ENCODE data around the gene WDR7.

Gene WDR7

GRCh38 chr18:57063601-57064103 is 412.5 kb downstream of the WDR7 start:
- no peak overlapping the region for H3K9ac ChIP-seq (ENCODE audit: low read depth, low read length, poor library complexity)
- H2AFZ ChIP-seq (ENCODE audit: low read length), result no peak overlapping the region
- no peak overlapping the region for H3K23ac ChIP-seq (ENCODE audit: low read depth, low read length, poor library complexity)
- no peak overlapping the region for H3K4me2 ChIP-seq (ENCODE audit: insufficient read depth, low read length, poor library complexity, severe bottlenecking)
- H2AK5ac ChIP-seq (ENCODE audit: low read depth, low read length), result no peak overlapping the region
- no peak overlapping the region for H2BK120ac ChIP-seq (ENCODE audit: low read depth, low read length)
- H3K27me3 ChIP-seq (ENCODE audit: control insufficient read depth in 3 of 3, insufficient read depth in 3 of 3, low read depth in 1 of 3, low read length in 3 of 3), result peaks cover 0 to 28% (median 0%) of the 10 kb centered on the region in 3 experiments
- no peak overlapping the region for H2BK5ac ChIP-seq (ENCODE audit: low read length)
- no peak overlapping the region for H3K14ac ChIP-seq (ENCODE audit: low read length)
- WGBS, 2 donors (ENCODE audit: extremely low coverage in 2 of 2, insufficient read length in 2 of 2, insufficient replicate concordance in 1 of 2), result no CpG with 5 or more reads among the region's 3 CpGs
- H3K4me1 ChIP-seq (ENCODE audit: control insufficient read depth in 2 of 2, insufficient read depth in 1 of 2, low read depth in 1 of 2, low read length in 2 of 2), result peaks cover 4 to 14% of the 10 kb centered on the region in 2 donors
- DNase-seq (ENCODE audit: low spot score), result no peak
- H2BK12ac ChIP-seq (ENCODE audit: low read length), result no peak overlapping the region
- no peak overlapping the region for H4K91ac ChIP-seq (ENCODE audit: low read depth, low read length, poor library complexity)
- H3K9me3 ChIP-seq (replicated peaks in 1 of 2; ENCODE audit: control insufficient read depth in 2 of 2, insufficient read depth in 1 of 2, low read depth in 1 of 2, low read length in 2 of 2), result no peaks in the 10 kb centered on the region
- no peak overlapping the region for H2BK15ac ChIP-seq (ENCODE audit: low read length)
- H4K8ac ChIP-seq (ENCODE audit: low read depth, low read length), result no peak overlapping the region
- H3K18ac ChIP-seq (ENCODE audit: low read length), result peak overlapping the region; percentile 1
- H3K27ac ChIP-seq (replicated peaks; ENCODE audit: low read length), result no peak overlapping the region
- no peak overlapping the region for H3K4ac ChIP-seq (ENCODE audit: low read length)
- no peaks in the 10 kb centered on the region for H3K36me3 ChIP-seq (replicated peaks in 1 of 2; ENCODE audit: control insufficient read depth in 2 of 2, insufficient read depth in 2 of 2, low read length in 2 of 2)
- no peaks in the 10 kb centered on the region for H3K79me1 ChIP-seq (ENCODE audit: low read depth, low read length)
- H3K4me3 ChIP-seq (ENCODE audit: low read length in 2 of 2), result no peak overlapping the region

GRCh38 chr18:57073501-57074187 is 422.5 kb downstream of the WDR7 start:
- Histone ChIP-seq H3K4me2 (ENCODE audit: insufficient read depth, low read length, poor library complexity, severe bottlenecking) (no peak overlapping the region), H3K9ac (ENCODE audit: low read depth, low read length, poor library complexity) (no peak overlapping the region), H2AK5ac (ENCODE audit: low read depth, low read length) (no peak overlapping the region), H2BK5ac (ENCODE audit: low read length) (no peak overlapping the region), H2BK120ac (ENCODE audit: low read depth, low read length) (no peak overlapping the region), H3K4me3 (ENCODE audit: low read length in 2 of 2) (no peak overlapping the region), H3K27ac (replicated peaks; ENCODE audit: low read length) (no peak overlapping the region), H2BK15ac (ENCODE audit: low read length) (no peak overlapping the region), H2AFZ (ENCODE audit: low read length) (no peak overlapping the region), H3K14ac (ENCODE audit: low read length) (no peak overlapping the region), H3K79me1 (ENCODE audit: low read depth, low read length) (peaks cover 1% of the 10 kb centered on the region), H2BK12ac (ENCODE audit: low read length) (no peak overlapping the region), H3K4me1 (ENCODE audit: control insufficient read depth in 2 of 2, insufficient read depth in 1 of 2, low read depth in 1 of 2, low read length in 2 of 2) (peaks cover 6 to 27% of the 10 kb centered on the region in 2 donors), H4K91ac (ENCODE audit: low read depth, low read length, poor library complexity) (no peak overlapping the region), H3K9me3 (replicated peaks in 1 of 2; ENCODE audit: control insufficient read depth in 2 of 2, insufficient read depth in 1 of 2, low read depth in 1 of 2, low read length in 2 of 2) (no peaks in the 10 kb centered on the region), H3K4ac (ENCODE audit: low read length) (no peak overlapping the region), H3K36me3 (replicated peaks in 1 of 2; ENCODE audit: control insufficient read depth in 2 of 2, insufficient read depth in 2 of 2, low read length in 2 of 2) (no peaks in the 10 kb centered on the region), H3K27me3 (ENCODE audit: control insufficient read depth in 3 of 3, insufficient read depth in 3 of 3, low read depth in 1 of 3, low read length in 3 of 3) (peaks cover 0 to 13% (median 0%) of the 10 kb centered on the region in 3 experiments), H3K23ac (ENCODE audit: low read depth, low read length, poor library complexity) (no peak overlapping the region), H3K18ac (ENCODE audit: low read length) (no peak overlapping the region), H4K8ac (ENCODE audit: low read depth, low read length) (no peak overlapping the region)
- no CpG with 5 or more reads among the region's 9 CpGs for WGBS, 2 donors (ENCODE audit: extremely low coverage in 2 of 2, insufficient read length in 2 of 2, insufficient replicate concordance in 1 of 2)
- DNase-seq (ENCODE audit: low spot score), result no peak

- Histone ChIP-seq H3K4me1 (ENCODE audit: control insufficient read depth in 2 of 2, insufficient read depth in 1 of 2, low read depth in 1 of 2, low read length in 2 of 2) (peaks cover 6 to 27% of the 10 kb centered on the region in 2 donors), H2BK15ac (ENCODE audit: low read length) (no peak overlapping the region), H2AK5ac (ENCODE audit: low read depth, low read length) (peak overlapping the region; percentile 8), H3K27me3 (ENCODE audit: control insufficient read depth in 3 of 3, insufficient read depth in 3 of 3, low read depth in 1 of 3, low read length in 3 of 3) (peaks cover 0 to 13% (median 0%) of the 10 kb centered on the region in 3 experiments), H2BK5ac (ENCODE audit: low read length) (no peak overlapping the region), H3K4me3 (ENCODE audit: low read length in 2 of 2) (no peak overlapping the region), H3K14ac (ENCODE audit: low read length) (no peak overlapping the region), H2BK12ac (ENCODE audit: low read length) (no peak overlapping the region), H3K18ac (ENCODE audit: low read length) (no peak overlapping the region), H3K27ac (replicated peaks; ENCODE audit: low read length) (no peak overlapping the region), H4K91ac (ENCODE audit: low read depth, low read length, poor library complexity) (no peak overlapping the region), H3K4ac (ENCODE audit: low read length) (no peak overlapping the region), H3K9me3 (replicated peaks in 1 of 2; ENCODE audit: control insufficient read depth in 2 of 2, insufficient read depth in 1 of 2, low read depth in 1 of 2, low read length in 2 of 2) (no peaks in the 10 kb centered on the region), H4K8ac (ENCODE audit: low read depth, low read length) (no peak overlapping the region), H3K9ac (ENCODE audit: low read depth, low read length, poor library complexity) (no peak overlapping the region), H2AFZ (ENCODE audit: low read length) (no peak overlapping the region), H3K23ac (ENCODE audit: low read depth, low read length, poor library complexity) (no peak overlapping the region), H2BK120ac (ENCODE audit: low read depth, low read length) (no peak overlapping the region), H3K79me1 (ENCODE audit: low read depth, low read length) (peaks cover 1% of the 10 kb centered on the region), H3K36me3 (replicated peaks in 1 of 2; ENCODE audit: control insufficient read depth in 2 of 2, insufficient read depth in 2 of 2, low read length in 2 of 2) (no peaks in the 10 kb centered on the region), H3K4me2 (ENCODE audit: insufficient read depth, low read length, poor library complexity, severe bottlenecking) (peak overlapping the region; percentile 37)
- DNase-seq (ENCODE audit: low spot score), result peak; percentile 73
- no CpG with 5 or more reads among the region's 17 CpGs for WGBS, 2 donors (ENCODE audit: extremely low coverage in 2 of 2, insufficient read length in 2 of 2, insufficient replicate concordance in 1 of 2)
Observed at GRCh38 chr18:57075716-57076400, 424.7 kb downstream of the WDR7 start.

All from neuronal stem cell (in vitro differentiated cells).